Panc1 (cell line): ENCODE measurements around the gene TBC1D16.

ENCODE experiments used
- CTCF ChIP-seq: fragments of 450-650 bp; IDR thresholded peaks from 2 replicates; pipeline ENCODE4 v1.5.1; 2017; ENCODE audit warnings: mild to moderate bottlenecking
- POLR2AphosphoS5 ChIP-seq: IDR thresholded peaks from 2 replicates; pipeline ENCODE4 v1.6.1; 2012; ENCODE audit warnings: mild to moderate bottlenecking, low read depth, low read length, moderate library complexity
- TCF7L2 ChIP-seq: IDR thresholded peaks from 2 replicates; pipeline ENCODE4 v1.6.1; 2011; ENCODE audit warnings: mild to moderate bottlenecking, low read depth, low read length, inconsistent platforms

GRCh38 chr17:79948406-79948944, 87.2 kb downstream of the TBC1D16 start:
- TF ChIP-seq CTCF: no peak
- no peak for TF ChIP-seq POLR2AphosphoS5
- TF ChIP-seq TCF7L2: no peak
